ENCODE results near the gene ZDHHC5.

DNA sequence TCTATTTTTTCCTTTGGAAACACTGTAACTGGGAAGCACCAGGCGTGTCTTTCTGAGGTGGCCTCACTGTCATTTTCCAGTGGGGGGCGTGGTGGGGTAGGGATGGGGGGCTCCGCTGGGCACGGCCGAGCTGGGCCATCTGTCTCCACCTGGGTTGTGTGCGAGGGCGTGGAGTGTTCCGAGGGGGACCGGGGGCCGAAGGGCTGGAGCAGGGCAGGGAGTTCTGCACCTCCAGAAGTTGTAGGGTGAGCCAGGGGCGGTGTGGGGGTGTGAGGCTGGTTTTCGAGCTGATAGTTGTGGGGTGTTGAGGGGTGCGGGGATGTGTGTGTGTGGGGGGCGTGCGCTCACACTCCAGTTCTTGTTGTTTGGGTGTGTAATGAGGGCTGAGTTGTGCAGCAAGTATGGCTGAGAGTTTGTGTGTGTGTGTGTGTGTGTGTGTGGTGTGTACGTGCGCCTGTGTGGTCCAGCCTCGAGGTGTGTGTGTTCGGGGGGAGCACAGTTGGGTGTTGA, 29.0 kb upstream of the ZDHHC5 start:
- TF ChIP-seq, protein P1, sequence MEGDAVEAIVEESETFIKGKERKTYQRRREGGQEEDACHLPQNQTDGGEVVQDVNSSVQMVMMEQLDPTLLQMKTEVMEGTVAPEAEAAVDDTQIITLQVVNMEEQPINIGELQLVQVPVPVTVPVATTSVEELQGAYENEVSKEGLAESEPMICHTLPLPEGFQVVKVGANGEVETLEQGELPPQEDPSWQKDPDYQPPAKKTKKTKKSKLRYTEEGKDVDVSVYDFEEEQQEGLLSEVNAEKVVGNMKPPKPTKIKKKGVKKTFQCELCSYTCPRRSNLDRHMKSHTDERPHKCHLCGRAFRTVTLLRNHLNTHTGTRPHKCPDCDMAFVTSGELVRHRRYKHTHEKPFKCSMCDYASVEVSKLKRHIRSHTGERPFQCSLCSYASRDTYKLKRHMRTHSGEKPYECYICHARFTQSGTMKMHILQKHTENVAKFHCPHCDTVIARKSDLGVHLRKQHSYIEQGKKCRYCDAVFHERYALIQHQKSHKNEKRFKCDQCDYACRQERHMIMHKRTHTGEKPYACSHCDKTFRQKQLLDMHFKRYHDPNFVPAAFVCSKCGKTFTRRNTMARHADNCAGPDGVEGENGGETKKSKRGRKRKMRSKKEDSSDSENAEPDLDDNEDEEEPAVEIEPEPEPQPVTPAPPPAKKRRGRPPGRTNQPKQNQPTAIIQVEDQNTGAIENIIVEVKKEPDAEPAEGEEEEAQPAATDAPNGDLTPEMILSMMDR (IDR thresholded peaks at IDR 0.05): no peak
- no peak for TF ChIP-seq POLR2A (IDR thresholded peaks at IDR 0.05)

Data from testis (tissue), 2 donors.